Measurements from ENCODE around the gene SRSF6. TPM values are rescaled to one million over a fixed set of nuclear protein-coding genes. Genes with fewer than 3 reads are reported as not detected.

Gene SRSF6
- total RNA-seq, result 31.2 and 53.5 TPM in 2 replicates

GRCh38 chr20:43457640-43458421 lies at the start of gene SRSF6:
Gene SRSF6, plus strand, starts transcription at chr20:43457896. Its CDS starts 138 bp downstream, at chr20:43458034.

GRCh38 chr20:43507150-43508080 lies 49.7 kb downstream of the SRSF6 start, which contains the start of gene L3MBTL1:
Gene L3MBTL1, plus strand, starts transcription at chr20:43507697. Its CDS starts 5,807 bp downstream, at chr20:43513504.

Other genes starting within 250 kb of the SRSF6 start
- gene L3MBTL1, start 49.8 kb downstream of the SRSF6 start, total RNA-seq, result 2.0 and 5.1 TPM in 2 replicates
- gene SGK2, start 101.1 kb downstream of the SRSF6 start, total RNA-seq, result 0.43 TPM in 1 of 2 replicates, not detected in the other
- 47.6 and 61.9 TPM in 2 replicates for gene IFT52, start 133.0 kb downstream of the SRSF6 start, total RNA-seq
- 0.09 and 0.47 TPM in 2 replicates for gene MYBL2, start 209.2 kb downstream of the SRSF6 start, total RNA-seq